Chondrocyte (in vitro differentiated cells): ENCODE data around the gene NRIP1. TPM values are rescaled to one million over a fixed set of nuclear protein-coding genes. Genes with fewer than 3 reads are reported as not detected.

Experiments used
- DNase-seq: peaks from one replicate; pipeline ENCODE4 v3.0.0; 2021; ENCODE audit warnings: mixed read lengths, low spot score
- H3K27ac Mint-ChIP-seq: one replicate; pipeline ENCODE4 v1.8.0; 2021; ENCODE audit warnings: mild to moderate bottlenecking, moderate library complexity, mixed read lengths; ENCODE audit not compliant: unreplicated experiment
- H3K27me3 Mint-ChIP-seq: 2 replicates; pipeline ENCODE4 v1.8.0; 2021; ENCODE audit warnings: low read depth, mixed read lengths
- H3K36me3 Mint-ChIP-seq: 2 replicates; pipeline ENCODE4 v1.8.0; 2021; ENCODE audit warnings: low read depth, mixed read lengths
- H3K4me1 Mint-ChIP-seq: 2 replicates; pipeline ENCODE4 v1.8.0; 2021; ENCODE audit warnings: low read depth, mild to moderate bottlenecking, mixed read lengths
- H3K4me3 Mint-ChIP-seq: one replicate; pipeline ENCODE4 v1.8.0; 2021; ENCODE audit warnings: mild to moderate bottlenecking, moderate library complexity, mixed read lengths; ENCODE audit not compliant: unreplicated experiment
- H3K9me3 Mint-ChIP-seq: 2 replicates; pipeline ENCODE4 v1.8.0; 2021; ENCODE audit warnings: low read depth, mixed read lengths
- CTCF ChIP-seq: fragments of 200-600 bp; sonication (generic); IDR thresholded peaks from 2 replicates; pipeline ENCODE4 v1.5.0; 2021; ENCODE audit warnings: antibody characterized with exemption, mild to moderate bottlenecking, moderate library complexity
- total RNA-seq: library from RNA; stranded (reverse); gene quantifications from 3 replicates; pipeline ENCODE4 v1.2.1, GENCODE V29; 2021

Gene NRIP1
- total RNA-seq, 1 donor from 2014 or later: 22.6 TPM

- Mint-ChIP-seq H3K27ac (peak overlapping the region; percentile 83), H3K4me1 (peaks cover 59% of the 10 kb centered on the region), H3K27me3 (no peaks in the 10 kb centered on the region)
Observed at GRCh38 chr21:15063081-15063813, 1.6 kb downstream of the NRIP1 start.

GRCh38 chr21:15062606-15062965, 2.2 kb downstream of the NRIP1 start:
- Mint-ChIP-seq H3K27ac (peak overlapping the region; percentile 83), H3K4me1 (peaks cover 59% of the 10 kb centered on the region), H3K4me3 (peak overlapping the region; percentile 80), H3K36me3 (no peaks in the 10 kb centered on the region), H3K9me3 (no peaks in the 10 kb centered on the region), H3K27me3 (no peaks in the 10 kb centered on the region)
- TF ChIP-seq CTCF: peak; percentile 71
- DNase-seq: no peak

More at GRCh38 chr21:15063081-15063813, 1.6 kb downstream of the NRIP1 start:
- Mint-ChIP-seq H3K4me3 (peak overlapping the region; percentile 80), H3K9me3 (no peaks in the 10 kb centered on the region), H3K36me3 (no peaks in the 10 kb centered on the region)
- DNase-seq: no peak
- no peak for TF ChIP-seq CTCF

GRCh38 chr21:15061747-15062605, 2.8 kb downstream of the NRIP1 start:
- H3K27ac Mint-ChIP-seq: peak overlapping the region; percentile 1
- no peak for DNase-seq
- no peaks in the 10 kb centered on the region for H3K36me3 Mint-ChIP-seq
- no peak for TF ChIP-seq CTCF
- no peaks in the 10 kb centered on the region for H3K27me3 Mint-ChIP-seq
- no peak overlapping the region for H3K4me3 Mint-ChIP-seq
- peaks cover 61% of the 10 kb centered on the region for H3K4me1 Mint-ChIP-seq
- no peaks in the 10 kb centered on the region for H3K9me3 Mint-ChIP-seq

- Mint-ChIP-seq H3K9me3 (no peaks in the 10 kb centered on the region), H3K27me3 (no peaks in the 10 kb centered on the region), H3K36me3 (no peaks in the 10 kb centered on the region), H3K27ac (peak overlapping the region; percentile 55), H3K4me3 (no peak overlapping the region), H3K4me1 (peaks cover 61% of the 10 kb centered on the region)
- DNase-seq: no peak
- no peak for TF ChIP-seq CTCF
Observed at GRCh38 chr21:15061279-15061678, 3.5 kb downstream of the NRIP1 start.

GRCh38 chr21:15060543-15061175, 4.1 kb downstream of the NRIP1 start:
- TF ChIP-seq CTCF: no peak
- peaks cover 58% of the 10 kb centered on the region for H3K4me1 Mint-ChIP-seq
- H3K4me3 Mint-ChIP-seq: no peak overlapping the region
- no peaks in the 10 kb centered on the region for H3K9me3 Mint-ChIP-seq
- H3K36me3 Mint-ChIP-seq: no peaks in the 10 kb centered on the region
- DNase-seq: no peak
- H3K27ac Mint-ChIP-seq: peak overlapping the region; percentile 0
- H3K27me3 Mint-ChIP-seq: no peaks in the 10 kb centered on the region
